SK-N-SH (cell line): ENCODE measurements around the gene FYN. TPM values are rescaled to one million over a fixed set of nuclear protein-coding genes. Genes with fewer than 3 reads are reported as not detected.

Source experiments
- CTCF ChIA-PET: fragments of 300-600, 350-600 bp; formaldehyde crosslinking; extraction: SDS; loops from one replicate; lab custom pipeline; 2021; lab: Yijun Ruan, JAX
- POLR2A ChIA-PET: fragments of 350-600 bp; sonication (Branson Sonifier 250); formaldehyde crosslinking; extraction: SDS; loops from one replicate; lab custom pipeline; 2020; ENCODE audit warnings: antibody characterized with exemption, inconsistent platforms; lab: Yijun Ruan, JAX
- DNase-seq: peaks from one replicate; pipeline ENCODE4 v3.0.0; 2012
- H2AFZ ChIP-seq: fragments of 200-600 bp; sonication (generic); 2 replicates; pipeline ENCODE4 v1.8.1; 2016; ENCODE audit warnings: antibody characterized with exemption, mild to moderate bottlenecking, low read depth
- H3F3A ChIP-seq: fragments of 200-600 bp; sonication (generic); replicated peaks from 2 replicates; pipeline ENCODE3; 2016; ENCODE audit warnings: antibody characterized with exemption, mild to moderate bottlenecking; ENCODE audit not compliant: insufficient read depth
- H3K27ac ChIP-seq, 2 experiments: fragments of 200-500 bp in 1 of 2; fragments of 200-600 bp in 1 of 2; sonication (Bioruptor generic) in 1 of 2; sonication (generic), shearing (Covaris generic) in 1 of 2; 2 replicates each; pipeline versions ENCODE4 v1.5.1 to v1.6.1; 2014 to 2016; ENCODE audit warnings: low read depth in 2 of 2, inconsistent platforms in 1 of 2, low read length in 1 of 2, mild to moderate bottlenecking in 1 of 2, mixed read lengths in 1 of 2
- H3K27me3 ChIP-seq: fragments of 200-600 bp; sonication (generic), shearing (Covaris generic); 2 replicates; pipeline ENCODE4 v1.6.1; 2016; ENCODE audit warnings: mixed run types; ENCODE audit not compliant: insufficient read depth
- H3K36me3 ChIP-seq, 2 experiments: fragments of 200-500 bp in 1 of 2; fragments of 200-600 bp in 1 of 2; sonication (Bioruptor generic) in 1 of 2; sonication (generic) in 1 of 2; replicated peaks in 1 of 2; 2 replicates each; pipeline versions ENCODE3 to v1.5.1; 2014 to 2016; ENCODE audit warnings: low read length in 1 of 2, mild to moderate bottlenecking in 1 of 2; ENCODE audit not compliant: insufficient read depth in 2 of 2, control insufficient read depth in 1 of 2
- H3K4me1 ChIP-seq, 2 experiments: fragments of 200-500 bp in 1 of 2; fragments of 200-600 bp in 1 of 2; sonication (Bioruptor generic) in 1 of 2; sonication (generic), shearing (Covaris generic) in 1 of 2; 2 replicates each; pipeline versions ENCODE4 v1.5.1 to v1.6.1; 2014 to 2016; ENCODE audit warnings: low read depth in 1 of 2, low read length in 1 of 2, mixed run types in 1 of 2; ENCODE audit not compliant: insufficient read depth in 2 of 2, control insufficient read depth in 1 of 2
- H3K4me2 ChIP-seq: fragments of 200-600 bp; sonication (generic), shearing (Covaris generic); 2 replicates; pipeline ENCODE4 v1.6.1; 2017; ENCODE audit warnings: mixed run types
- H3K4me3 ChIP-seq, 2 experiments: fragments of 200-500 bp in 1 of 2; fragments of 200-600 bp in 1 of 2; sonication (Bioruptor generic) in 1 of 2; sonication (generic), shearing (Covaris generic) in 1 of 2; 2 replicates each; pipeline versions ENCODE4 v1.5.1 to v1.8.1; 2014 to 2016; ENCODE audit warnings: low read depth in 2 of 2, inconsistent platforms in 1 of 2, low read length in 1 of 2, mild to moderate bottlenecking in 1 of 2, mixed read lengths in 1 of 2, moderate library complexity in 1 of 2
- H3K79me2 ChIP-seq: fragments of 200-600 bp; sonication (generic); 2 replicates; pipeline ENCODE4 v1.8.1; 2017; ENCODE audit warnings: mild to moderate bottlenecking; ENCODE audit not compliant: insufficient read depth
- H3K9ac ChIP-seq: fragments of 200-600 bp; sonication (generic); 2 replicates; pipeline ENCODE4 v1.6.1; 2017; ENCODE audit warnings: mixed run types
- H3K9me2 ChIP-seq: fragments of 200-600 bp; sonication (generic); 2 replicates; pipeline ENCODE4 v1.6.1; 2017; ENCODE audit warnings: mixed run types
- H3K9me3 ChIP-seq: fragments of 200-600 bp; sonication (generic); 2 replicates; pipeline ENCODE4 v1.6.1; 2017; ENCODE audit warnings: mixed run types, mild to moderate bottlenecking, moderate library complexity
- H4K20me1 ChIP-seq: fragments of 200-600 bp; sonication (generic); 2 replicates; pipeline ENCODE4 v1.6.1; 2017; ENCODE audit warnings: mild to moderate bottlenecking, mixed run types; ENCODE audit not compliant: insufficient read depth
- CHD2 ChIP-seq: fragments of 150-350 bp; IDR thresholded peaks from 2 replicates; pipeline ENCODE4 v1.6.1; 2018; ENCODE audit warnings: low read length; ENCODE audit not compliant: partially characterized antibody
- ELF1 ChIP-seq: IDR thresholded peaks from 2 replicates; pipeline ENCODE4 v1.4.0; 2012
- EP300 ChIP-seq, 2 experiments: IDR thresholded peaks; 2 replicates each; pipeline versions ENCODE4 v1.4.0 to v1.6.1; 2012; ENCODE audit warnings: borderline replicate concordance in 1 of 2, low read depth in 1 of 2, low read length in 1 of 2
- FOSL2 ChIP-seq: IDR thresholded peaks from 2 replicates; pipeline ENCODE4 v1.4.0; 2012; ENCODE audit warnings: low read depth, mild to moderate bottlenecking, moderate library complexity, borderline replicate concordance
- FOXJ3 ChIP-seq: sonication (generic); formaldehyde crosslinking; IDR thresholded peaks from 2 replicates; pipeline ENCODE4 v1.5.1; 2020; ENCODE audit warnings: mild to moderate bottlenecking, missing genetic modification reagents
- FOXM1 ChIP-seq: IDR thresholded peaks from 2 replicates; pipeline ENCODE4 v1.4.0; 2012; ENCODE audit warnings: low read depth, mild to moderate bottlenecking
- GATA2 ChIP-seq: sonication (generic); formaldehyde crosslinking; IDR thresholded peaks from 2 replicates; pipeline ENCODE4 v1.5.0; 2020; ENCODE audit warnings: mild to moderate bottlenecking, missing genetic modification reagents
- JUND ChIP-seq: IDR thresholded peaks from 2 replicates; pipeline ENCODE4 v1.4.0; 2012
- MAX ChIP-seq: IDR thresholded peaks from 2 replicates; pipeline ENCODE4 v1.4.0; 2012; ENCODE audit warnings: low read depth
- MEF2A ChIP-seq: IDR thresholded peaks from 2 replicates; pipeline ENCODE4 v1.4.0; 2012; ENCODE audit warnings: low read depth, borderline replicate concordance
- MXI1 ChIP-seq: IDR thresholded peaks from 2 replicates; pipeline ENCODE4 v1.6.1; 2012; ENCODE audit warnings: mild to moderate bottlenecking, low read depth, low read length, improper control_type of control experiment
- PBX3 ChIP-seq: IDR thresholded peaks from 2 replicates; pipeline ENCODE4; 2012
- POLR2AphosphoS5 ChIP-seq: IDR thresholded peaks from 2 replicates; pipeline ENCODE4 v1.6.1; 2012; ENCODE audit warnings: low read depth, low read length
- RAD21 ChIP-seq: IDR thresholded peaks from 2 replicates; pipeline ENCODE4 v1.6.1; 2012; ENCODE audit warnings: mild to moderate bottlenecking, low read length
- RCOR1 ChIP-seq: fragments of 150-350 bp; IDR thresholded peaks from 2 replicates; pipeline ENCODE4 v1.6.1; 2017; ENCODE audit warnings: antibody characterized with exemption, low read length
- SIN3A ChIP-seq: IDR thresholded peaks from 2 replicates; pipeline ENCODE4 v1.6.1; 2012; ENCODE audit warnings: low read depth, mild to moderate bottlenecking, low read length, moderate library complexity, borderline replicate concordance
- TCF12 ChIP-seq: IDR thresholded peaks from 2 replicates; pipeline ENCODE4 v1.4.0; 2012
- TEAD4 ChIP-seq: IDR thresholded peaks from 2 replicates; pipeline ENCODE4 v1.4.0; 2012; ENCODE audit warnings: mild to moderate bottlenecking, borderline replicate concordance; ENCODE audit not compliant: insufficient read depth
- WGBS: methylation state at CpG from one replicate; pipeline ENCODE4 v1.1.6; 2017; ENCODE audit warnings: low lambda C conversion rate; 5-methylcytosine and 5-hydroxymethylcytosine counted together
- polyA plus RNA-seq, 3 experiments: library from polyadenylated mRNA; depleted of rRNA; stranded (reverse); fragments of >200 nt; gene quantifications; 2 replicates each; pipeline ENCODE4 v1.2.3, GENCODE V29; 2012
- TF ChIP-seq, protein P1 (sequence below): fragments of 200-600 bp; sonication (generic); IDR thresholded peaks from 2 replicates; pipeline ENCODE4 v1.6.1; 2017; ENCODE audit warnings: antibody characterized with exemption, mild to moderate bottlenecking, moderate library complexity

Gene FYN
- polyA plus RNA-seq, 1 of the 3 experiments (the other 2 are of a cell fraction): 31.0 TPM

GRCh38 chr6:111680015-111680712 is 193.1 kb downstream of the FYN start:
- Histone ChIP-seq H3K36me3 (peaks cover 0 to 5% of the 10 kb centered on the region in 2 experiments), H3K27me3 (no peaks in the 10 kb centered on the region), H3K79me2 (no peaks in the 10 kb centered on the region), H3K4me2 (no peak overlapping the region), H3K9me3 (no peaks in the 10 kb centered on the region), H3K4me3 (no peak overlapping the region), H2AFZ (no peak overlapping the region), H3K27ac (no peak overlapping the region), H3K4me1 (peaks cover 0 to 3% of the 10 kb centered on the region in 2 experiments; a peak in 2 of 4 replicates), H3F3A (peaks cover 6% of the 10 kb centered on the region), H3K9me2 (no peaks in the 10 kb centered on the region), H4K20me1 (no peaks in the 10 kb centered on the region), H3K9ac (no peak overlapping the region)
- ChIA-PET CTCF (no interaction called here), POLR2A (no interaction called here)
- 98% methylated on average over 7 of the region's 7 CpGs for WGBS
- TF ChIP-seq RCOR1 (no peak), CHD2 (no peak), MAX (no peak), JUND (no peak), EP300 (IDR thresholded peaks at IDR 0.05; ENCODE audit: borderline replicate concordance in 1 of 2, low read depth in 1 of 2, low read length in 1 of 2) (no peak), FOXJ3 (CRISPR knock-in tag) (no peak), FOSL2 (no peak), MEF2A (no peak)
- TF ChIP-seq, protein P1, sequence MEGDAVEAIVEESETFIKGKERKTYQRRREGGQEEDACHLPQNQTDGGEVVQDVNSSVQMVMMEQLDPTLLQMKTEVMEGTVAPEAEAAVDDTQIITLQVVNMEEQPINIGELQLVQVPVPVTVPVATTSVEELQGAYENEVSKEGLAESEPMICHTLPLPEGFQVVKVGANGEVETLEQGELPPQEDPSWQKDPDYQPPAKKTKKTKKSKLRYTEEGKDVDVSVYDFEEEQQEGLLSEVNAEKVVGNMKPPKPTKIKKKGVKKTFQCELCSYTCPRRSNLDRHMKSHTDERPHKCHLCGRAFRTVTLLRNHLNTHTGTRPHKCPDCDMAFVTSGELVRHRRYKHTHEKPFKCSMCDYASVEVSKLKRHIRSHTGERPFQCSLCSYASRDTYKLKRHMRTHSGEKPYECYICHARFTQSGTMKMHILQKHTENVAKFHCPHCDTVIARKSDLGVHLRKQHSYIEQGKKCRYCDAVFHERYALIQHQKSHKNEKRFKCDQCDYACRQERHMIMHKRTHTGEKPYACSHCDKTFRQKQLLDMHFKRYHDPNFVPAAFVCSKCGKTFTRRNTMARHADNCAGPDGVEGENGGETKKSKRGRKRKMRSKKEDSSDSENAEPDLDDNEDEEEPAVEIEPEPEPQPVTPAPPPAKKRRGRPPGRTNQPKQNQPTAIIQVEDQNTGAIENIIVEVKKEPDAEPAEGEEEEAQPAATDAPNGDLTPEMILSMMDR: no peak
- DNase-seq: no peak

DNA sequence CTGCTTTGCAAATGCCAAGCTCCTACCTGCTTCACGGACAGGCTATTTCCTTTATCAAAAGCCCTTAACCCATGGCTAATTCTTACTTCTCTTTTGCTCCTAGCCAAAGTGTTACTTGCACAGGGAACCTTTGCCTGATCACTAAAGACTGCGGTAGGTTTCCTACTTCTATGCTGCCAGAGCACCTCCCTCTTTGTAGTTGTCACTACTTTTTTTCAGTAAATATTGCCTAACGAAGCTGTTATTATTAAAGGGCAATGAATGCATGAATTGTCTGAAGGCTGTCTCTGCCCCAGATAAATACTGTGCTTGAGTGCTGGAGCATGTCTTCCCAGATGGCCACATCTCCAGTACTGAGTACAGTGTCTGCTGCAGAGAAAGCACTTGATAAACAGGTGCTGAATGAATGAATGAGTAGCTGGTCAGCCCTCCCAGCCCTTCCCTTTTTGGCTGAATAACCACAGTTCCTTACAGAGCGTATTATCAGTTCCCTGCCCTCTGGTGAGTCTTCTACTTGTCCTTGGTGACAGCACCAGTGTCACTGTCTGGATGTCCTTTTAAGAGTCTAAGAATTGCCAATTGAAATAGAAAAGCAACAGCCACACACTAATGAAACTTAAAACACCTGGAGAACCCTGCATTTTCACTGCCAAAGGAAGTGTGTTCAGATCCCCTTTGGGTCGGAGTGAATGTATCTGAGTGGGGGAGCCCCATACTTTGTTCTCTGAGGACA is 194.0 kb downstream of the FYN start:
- POLR2A ChIA-PET: no interaction called here
- WGBS: 88% methylated on average over 5 of the region's 5 CpGs
- Histone ChIP-seq H3F3A (peaks cover 6% of the 10 kb centered on the region), H3K36me3 (peaks cover 2 to 6% of the 10 kb centered on the region in 2 experiments), H3K4me2 (no peak overlapping the region), H3K27me3 (no peaks in the 10 kb centered on the region), H3K4me1 (peaks cover 0 to 6% of the 10 kb centered on the region in 2 experiments; a peak in 2 of 4 replicates), H3K79me2 (no peaks in the 10 kb centered on the region), H2AFZ (no peak overlapping the region), H4K20me1 (no peaks in the 10 kb centered on the region), H3K9me2 (no peaks in the 10 kb centered on the region), H3K9ac (no peak overlapping the region), H3K9me3 (no peaks in the 10 kb centered on the region), H3K27ac (no peak overlapping the region), H3K4me3 (no peak overlapping the region)
- no peak for DNase-seq
- CTCF ChIA-PET: interaction anchor here (0.8 kb wide), 1 partner anchor 14 kb away, joined by 3 read pairs; no protein-coding TSS in a partner anchor
- TF ChIP-seq RCOR1 (no peak), TCF12 (no peak), MXI1 (no peak), FOXM1 (no peak), GATA2 (CRISPR knock-in tag) (no peak), FOXJ3 (CRISPR knock-in tag) (no peak), SIN3A (no peak), RAD21 (no peak), TEAD4 (no peak), PBX3 (no peak), FOSL2 (no peak), ELF1 (no peak), POLR2AphosphoS5 (no peak)
